Mammary epithelial cell (primary cell): ENCODE data around the gene POLR2J3.
"Not testable (repeated sequence)": the region's sequence is repeated elsewhere in the genome, so short reads cannot be mapped to it uniquely, and the experiment has no call there.

ENCODE experiments used
- EZH2 ChIP-seq: IDR thresholded peaks from 2 replicates; pipeline ENCODE4 v1.6.1; 2012; ENCODE audit warnings: low read length, inconsistent platforms, borderline replicate concordance
- TF ChIP-seq, protein P1 (sequence below), 2 donors: IDR thresholded peaks in 1 of 2; conservative IDR thresholded peaks in 1 of 2; 2 replicates each; pipeline ENCODE4 v1.5.1; 2011 to 2012; ENCODE audit warnings: inconsistent platforms in 2 of 2, low read length in 2 of 2, mild to moderate bottlenecking in 2 of 2, control low read depth in 1 of 2, low read depth in 1 of 2; ENCODE audit not compliant: insufficient read depth in 1 of 2; ENCODE audit errors: extremely low read depth in 1 of 2

GRCh38 chr7:102542771-102543170 lies 29.6 kb downstream of the POLR2J3 start:
- TF ChIP-seq, protein P1, sequence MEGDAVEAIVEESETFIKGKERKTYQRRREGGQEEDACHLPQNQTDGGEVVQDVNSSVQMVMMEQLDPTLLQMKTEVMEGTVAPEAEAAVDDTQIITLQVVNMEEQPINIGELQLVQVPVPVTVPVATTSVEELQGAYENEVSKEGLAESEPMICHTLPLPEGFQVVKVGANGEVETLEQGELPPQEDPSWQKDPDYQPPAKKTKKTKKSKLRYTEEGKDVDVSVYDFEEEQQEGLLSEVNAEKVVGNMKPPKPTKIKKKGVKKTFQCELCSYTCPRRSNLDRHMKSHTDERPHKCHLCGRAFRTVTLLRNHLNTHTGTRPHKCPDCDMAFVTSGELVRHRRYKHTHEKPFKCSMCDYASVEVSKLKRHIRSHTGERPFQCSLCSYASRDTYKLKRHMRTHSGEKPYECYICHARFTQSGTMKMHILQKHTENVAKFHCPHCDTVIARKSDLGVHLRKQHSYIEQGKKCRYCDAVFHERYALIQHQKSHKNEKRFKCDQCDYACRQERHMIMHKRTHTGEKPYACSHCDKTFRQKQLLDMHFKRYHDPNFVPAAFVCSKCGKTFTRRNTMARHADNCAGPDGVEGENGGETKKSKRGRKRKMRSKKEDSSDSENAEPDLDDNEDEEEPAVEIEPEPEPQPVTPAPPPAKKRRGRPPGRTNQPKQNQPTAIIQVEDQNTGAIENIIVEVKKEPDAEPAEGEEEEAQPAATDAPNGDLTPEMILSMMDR (conservative IDR thresholded peaks at IDR 0.05 in 1 of 2, IDR thresholded peaks at IDR 0.05 in 1 of 2; ENCODE audit: extremely low read depth in 1 of 2, insufficient read depth in 1 of 2, low read depth in 1 of 2, low read length in 2 of 2), result not testable (repeated sequence)
- TF ChIP-seq EZH2, result not testable (repeated sequence)
